ENCODE results near the gene NME4.
"Not testable (repeated sequence)": the region's sequence is repeated elsewhere in the genome, so short reads cannot be mapped to it uniquely, and the experiment has no call there.

NME4 gene

GRCh38 chr16:381789-382717 lies 14.9 kb upstream of the NME4 start, which contains the start of gene PGAP6:
PGAP6 (minus strand) TSS chr16:381978; CDS start chr16:381821, 157 bp downstream.
- no peak for TF ChIP-seq CTCF (IDR thresholded peaks at IDR 0.05)
- H3K4me3 ChIP-seq (ENCODE audit: low read depth in 1 of 2, low read length in 1 of 2): peak within 1 kb of the TSS; percentile 80 to 84
- no peaks in the 10 kb centered on the region for H3K27me3 ChIP-seq
- peak within 1 kb of the TSS; percentile 97 for H3K27ac ChIP-seq
- peaks cover 53 to 57% of the 10 kb centered on the region in 2 experiments for H3K4me1 ChIP-seq (ENCODE audit: control insufficient read depth in 1 of 2, insufficient read depth in 1 of 2, low read depth in 1 of 2, low read length in 1 of 2)
- H3K9me3 ChIP-seq: no peaks in the 10 kb centered on the region
- H3K36me3 ChIP-seq: peaks cover 9% of the 10 kb centered on the region

GRCh38 chr16:383326-384051 lies 13.5 kb upstream of the NME4 start:
- TF ChIP-seq CTCF (IDR thresholded peaks at IDR 0.05): no peak
- Histone ChIP-seq H3K27me3 (no peaks in the 10 kb centered on the region), H3K36me3 (no peaks in the 10 kb centered on the region), H3K4me3 (ENCODE audit: low read depth in 1 of 2, low read length in 1 of 2) (peak overlapping the region; percentile 80 to 84), H3K4me1 (ENCODE audit: control insufficient read depth in 1 of 2, insufficient read depth in 1 of 2, low read depth in 1 of 2, low read length in 1 of 2) (peaks cover 53 to 57% of the 10 kb centered on the region in 2 experiments), H3K9me3 (no peaks in the 10 kb centered on the region), H3K27ac (peak overlapping the region; percentile 97)

GRCh38 chr16:386641-387156 lies 10.3 kb upstream of the NME4 start:
- no peak overlapping the region for H3K27ac ChIP-seq
- TF ChIP-seq CTCF (IDR thresholded peaks at IDR 0.05): no peak
- no peak overlapping the region for H3K4me3 ChIP-seq (ENCODE audit: low read depth in 1 of 2, low read length in 1 of 2)
- no peaks in the 10 kb centered on the region for H3K36me3 ChIP-seq
- no peaks in the 10 kb centered on the region for H3K9me3 ChIP-seq
- H3K4me1 ChIP-seq (ENCODE audit: control insufficient read depth in 1 of 2, insufficient read depth in 1 of 2, low read depth in 1 of 2, low read length in 1 of 2): peaks cover 32 to 36% of the 10 kb centered on the region in 2 experiments
- H3K27me3 ChIP-seq: no peaks in the 10 kb centered on the region

- not testable (repeated sequence) for H3K4me3 ChIP-seq (ENCODE audit: low read depth in 1 of 2, low read length in 1 of 2); H3K27ac ChIP-seq; H3K9me3 ChIP-seq; H3K27me3 ChIP-seq; H3K36me3 ChIP-seq
- H3K4me1 ChIP-seq (ENCODE audit: control insufficient read depth in 1 of 2, insufficient read depth in 1 of 2, low read depth in 1 of 2, low read length in 1 of 2): peaks cover 22 to 27% of the 10 kb centered on the region in 2 experiments
Measured at GRCh38 chr16:387761-388666, 9.0 kb upstream of the NME4 start.

GRCh38 chr16:389352-389751 lies 7.6 kb upstream of the NME4 start:
- H3K36me3 ChIP-seq: no peaks in the 10 kb centered on the region
- no peak overlapping the region for H3K27ac ChIP-seq
- H3K4me3 ChIP-seq (ENCODE audit: low read depth in 1 of 2, low read length in 1 of 2): no peak overlapping the region
- H3K9me3 ChIP-seq: no peaks in the 10 kb centered on the region
- H3K4me1 ChIP-seq (ENCODE audit: control insufficient read depth in 1 of 2, insufficient read depth in 1 of 2, low read depth in 1 of 2, low read length in 1 of 2): peaks cover 9 to 14% of the 10 kb centered on the region in 2 experiments
- no peak for TF ChIP-seq CTCF (IDR thresholded peaks at IDR 0.05)
- no peaks in the 10 kb centered on the region for H3K27me3 ChIP-seq

Data from neutrophil (primary cell).